Activated naive CD8-positive, alpha-beta T cell treated with anti-CD3 and anti-CD28 coated beads, Interleukin-2, amount 10 ng/mL, durations not matched to agents 7 days and 5 days (primary cell): ENCODE measurements around the gene TTC33. TPM values are rescaled to one million over a fixed set of nuclear protein-coding genes. Genes with fewer than 3 reads are reported as not detected.
A peak's percentile ranks its signal among the peaks of the same experiment; 100 is the strongest.
"Not testable (repeated sequence)": the region's sequence is repeated elsewhere in the genome, so short reads cannot be mapped to it uniquely, and the experiment has no call there.

Source experiments
- ATAC-seq: fragments of 150-1000 bp; cut with Tn5 transposase; one replicate; pipeline ENCODE4 v1.10.0; 2021; ENCODE audit warnings: low read depth, moderate library complexity
- POLR2A ChIA-PET: fragments of 350-600 bp; sonication (Branson Sonifier 250); formaldehyde crosslinking; loops from one replicate; lab custom pipeline; 2021; ENCODE audit warnings: antibody characterized with exemption; lab: Charles Lee
- DNase-seq: peaks from one replicate; pipeline ENCODE4 v3.0.0; 2021
- H3K27ac Mint-ChIP-seq: one replicate; pipeline ENCODE4 v1.8.0; 2022; ENCODE audit warnings: mild to moderate bottlenecking, mixed read lengths
- H3K27me3 Mint-ChIP-seq: one replicate; pipeline ENCODE4 v1.8.0; 2022; ENCODE audit warnings: mild to moderate bottlenecking, moderate library complexity, mixed read lengths
- H3K36me3 Mint-ChIP-seq: one replicate; pipeline ENCODE4 v1.8.0; 2021; ENCODE audit warnings: mild to moderate bottlenecking, mixed read lengths
- H3K4me1 Mint-ChIP-seq: one replicate; pipeline ENCODE4 v1.8.0; 2021; ENCODE audit warnings: mixed read lengths
- H3K4me3 Mint-ChIP-seq: one replicate; pipeline ENCODE4 v1.8.0; 2022; ENCODE audit warnings: mild to moderate bottlenecking, moderate library complexity, mixed read lengths
- H3K9me3 Mint-ChIP-seq: one replicate; pipeline ENCODE4 v1.8.0; 2021; ENCODE audit warnings: mixed read lengths
- total RNA-seq, 2 experiments: library from RNA; stranded (reverse); gene quantifications; one replicate each; pipeline ENCODE4 v1.2.3, GENCODE V29; 2021

TTC33 gene
- total RNA-seq, 2 experiments from 2014 or later: 12.2 to 14.8 TPM

DNA sequence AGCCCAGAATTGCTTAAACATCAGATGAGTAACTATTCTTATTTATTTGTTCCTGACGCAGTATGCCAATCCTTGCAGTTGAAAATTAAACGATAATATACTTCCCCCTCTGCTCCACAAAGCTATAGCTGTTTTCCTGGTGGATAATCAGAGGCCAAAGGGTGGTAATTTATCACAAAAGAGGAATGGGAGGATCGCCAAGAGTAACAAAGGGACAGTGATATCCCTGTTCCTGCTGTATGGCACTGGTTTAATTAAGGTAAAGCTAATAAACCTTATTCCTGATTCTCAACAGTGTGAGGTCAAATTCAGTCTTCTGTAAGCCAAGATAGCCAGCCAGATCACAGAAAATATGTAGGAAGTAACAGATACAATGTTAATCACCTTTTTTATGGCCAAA lies 109.5 kb downstream of the TTC33 start:
- Mint-ChIP-seq H3K36me3 (peaks cover 42% of the 10 kb centered on the region), H3K9me3 (peaks cover 24% of the 10 kb centered on the region), H3K4me3 (no peak overlapping the region), H3K27ac (no peak overlapping the region), H3K4me1 (peaks cover 30% of the 10 kb centered on the region), H3K27me3 (no peaks in the 10 kb centered on the region)
- POLR2A ChIA-PET: interaction anchor here (0.5 kb wide), 1 partner anchor 9 kb away, joined by 3 read pairs; no protein-coding TSS in a partner anchor
- ATAC-seq: no peak
- DNase-seq: no peak

DNA sequence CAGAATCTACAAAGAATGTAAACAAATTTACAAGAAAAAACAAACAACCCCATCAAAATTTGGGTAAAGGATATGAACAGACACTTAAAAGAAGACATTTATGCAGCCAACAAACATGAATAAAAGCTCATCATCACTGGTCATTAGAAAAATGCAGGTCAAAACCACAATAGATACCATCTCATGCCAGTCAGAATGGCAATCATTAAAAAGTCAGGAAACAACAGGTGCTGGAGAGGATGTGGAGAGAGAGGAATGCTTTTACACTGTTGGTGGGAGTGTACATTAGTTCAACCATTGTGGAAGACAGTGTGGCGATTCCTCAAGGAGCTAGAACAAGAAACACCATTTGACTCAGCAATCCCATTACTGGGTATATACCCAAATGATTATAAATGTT lies 116.2 kb downstream of the TTC33 start:
- H3K27ac Mint-ChIP-seq, H3K27me3 Mint-ChIP-seq, POLR2A ChIA-PET, ATAC-seq, H3K4me1 Mint-ChIP-seq, DNase-seq, H3K4me3 Mint-ChIP-seq: not testable (repeated sequence)
- H3K36me3 Mint-ChIP-seq: peaks cover 50% of the 10 kb centered on the region
- H3K9me3 Mint-ChIP-seq: peaks cover 31% of the 10 kb centered on the region

DNA sequence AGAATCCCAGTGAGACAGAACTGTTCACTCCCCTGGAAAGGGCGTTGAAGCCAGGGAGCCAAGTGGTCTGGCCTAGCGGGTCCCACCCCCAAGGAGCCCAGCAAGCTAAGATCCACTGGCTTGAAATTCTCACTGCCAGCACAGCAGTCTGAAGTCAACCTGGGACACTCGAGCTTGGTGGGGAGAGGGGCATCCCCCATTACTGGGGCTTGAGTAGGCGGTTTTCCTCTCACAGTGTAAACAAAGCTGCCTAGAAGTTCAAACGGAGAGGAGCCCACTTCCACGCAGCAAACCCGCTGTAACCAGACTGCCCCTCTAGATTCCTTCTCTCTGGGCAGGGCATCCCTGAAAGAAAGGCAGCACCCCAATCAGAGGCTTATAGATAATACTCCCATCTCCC lies 121.2 kb downstream of the TTC33 start:
- Mint-ChIP-seq H3K9me3 (peaks cover 24% of the 10 kb centered on the region), H3K4me3 (no peak overlapping the region), H3K36me3 (peaks cover 42% of the 10 kb centered on the region), H3K27me3 (no peaks in the 10 kb centered on the region), H3K27ac (no peak overlapping the region), H3K4me1 (peaks cover 5% of the 10 kb centered on the region)
- POLR2A ChIA-PET: no interaction called here
- DNase-seq (no peak), ATAC-seq (no peak)

DNA sequence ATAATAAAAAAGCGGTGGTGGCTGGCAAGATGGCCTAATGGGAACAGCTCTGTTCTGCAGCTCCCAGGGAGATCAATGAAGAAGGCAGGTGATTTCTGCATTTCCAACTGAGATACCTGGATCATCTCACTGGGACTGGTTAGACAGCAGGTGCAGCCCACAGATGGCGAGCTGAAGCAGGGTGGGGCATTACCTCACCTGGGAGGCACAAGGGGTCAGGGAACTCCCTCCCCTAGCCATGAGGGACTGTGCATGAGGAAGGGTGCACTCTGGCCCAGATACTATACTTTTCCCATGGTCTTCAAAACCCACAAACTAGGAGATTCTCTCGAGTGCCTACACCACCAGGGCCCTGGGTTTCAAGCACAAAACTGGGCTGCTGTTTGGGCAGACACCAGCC lies 121.6 kb downstream of the TTC33 start:
- DNase-seq (no peak), ATAC-seq (no peak)
- Mint-ChIP-seq H3K27me3 (no peaks in the 10 kb centered on the region), H3K9me3 (peaks cover 21% of the 10 kb centered on the region), H3K36me3 (peaks cover 37% of the 10 kb centered on the region), H3K4me3 (no peak overlapping the region), H3K4me1 (peaks cover 5% of the 10 kb centered on the region), H3K27ac (no peak overlapping the region)
- POLR2A ChIA-PET: no interaction called here

DNA sequence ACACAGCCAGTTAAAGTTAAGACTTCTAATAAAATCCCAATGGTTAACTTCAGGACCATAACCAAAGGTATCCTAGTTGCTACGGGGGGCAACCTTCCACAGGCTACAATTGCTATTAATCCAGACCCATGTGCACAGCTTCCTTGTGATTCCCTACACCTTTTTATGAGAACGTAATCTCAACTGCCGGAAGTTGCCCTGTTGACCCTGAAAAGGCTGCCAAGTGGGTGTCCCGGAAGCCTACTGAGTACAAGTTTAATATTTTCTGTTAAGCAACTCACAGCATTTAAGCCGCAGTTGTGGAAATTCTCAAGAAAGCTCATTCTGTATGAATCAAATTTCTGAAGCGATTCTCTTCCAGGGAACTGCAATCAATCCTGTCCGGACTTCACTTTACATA lies 124.5 kb downstream of the TTC33 start:
- no peak for ATAC-seq
- peaks cover 6% of the 10 kb centered on the region for H3K9me3 Mint-ChIP-seq
- DNase-seq: no peak
- H3K4me1 Mint-ChIP-seq: peaks cover 5% of the 10 kb centered on the region
- peaks cover 18% of the 10 kb centered on the region for H3K36me3 Mint-ChIP-seq
- no peaks in the 10 kb centered on the region for H3K27me3 Mint-ChIP-seq
- no peak overlapping the region for H3K27ac Mint-ChIP-seq
- POLR2A ChIA-PET: no interaction called here
- no peak overlapping the region for H3K4me3 Mint-ChIP-seq

DNA sequence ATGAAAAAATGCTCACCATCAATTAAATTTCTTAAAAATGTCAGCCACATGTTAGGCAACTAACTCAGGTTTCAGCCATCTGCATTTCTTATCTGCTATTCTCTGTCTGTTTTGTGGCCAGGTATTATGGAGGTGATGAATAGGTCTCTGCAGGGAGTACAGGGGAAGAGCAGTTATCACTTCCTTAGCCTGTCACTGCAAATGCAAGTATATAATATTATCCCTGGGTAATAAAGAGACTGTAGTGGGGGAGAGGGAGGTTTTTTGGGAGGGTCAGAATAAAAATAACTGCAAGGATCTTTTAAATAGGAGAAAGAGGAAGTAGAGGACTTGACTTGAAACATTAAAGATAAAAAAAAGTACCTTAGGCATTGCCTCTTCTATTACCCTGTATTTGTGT lies 125.6 kb downstream of the TTC33 start:
- H3K4me3 Mint-ChIP-seq: no peak overlapping the region
- ATAC-seq (no peak), DNase-seq (no peak)
- H3K9me3 Mint-ChIP-seq: peaks cover 6% of the 10 kb centered on the region
- peaks cover 5% of the 10 kb centered on the region for H3K4me1 Mint-ChIP-seq
- H3K36me3 Mint-ChIP-seq: peaks cover 13% of the 10 kb centered on the region
- H3K27me3 Mint-ChIP-seq: no peaks in the 10 kb centered on the region
- no peak overlapping the region for H3K27ac Mint-ChIP-seq
- POLR2A ChIA-PET: no interaction called here

DNA sequence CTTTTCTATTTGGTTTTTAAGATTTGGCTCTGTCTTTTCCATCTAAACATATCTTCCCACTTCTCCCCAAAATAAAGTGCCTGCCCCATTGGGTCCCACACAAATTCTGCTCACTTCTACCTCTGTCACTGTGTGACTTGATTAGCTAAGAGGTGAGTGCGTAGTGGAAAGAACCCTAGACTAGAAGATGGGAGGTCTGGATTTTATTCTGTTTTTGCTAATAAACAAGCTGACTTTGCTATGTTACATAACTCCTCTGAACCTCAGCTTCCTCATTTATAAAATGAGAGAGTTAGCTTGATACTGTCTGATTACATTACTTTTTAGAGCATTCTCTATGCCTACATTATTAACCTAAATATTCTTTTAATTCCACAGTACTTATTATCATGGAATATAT lies 127.4 kb downstream of the TTC33 start:
- no peak for ATAC-seq
- POLR2A ChIA-PET: interaction anchor here (0.6 to 0.9 kb wide), 2 partner anchors 24 to 127 kb away, joined by 3 read pairs; partner anchors contain the start of gene TTC33

DNA sequence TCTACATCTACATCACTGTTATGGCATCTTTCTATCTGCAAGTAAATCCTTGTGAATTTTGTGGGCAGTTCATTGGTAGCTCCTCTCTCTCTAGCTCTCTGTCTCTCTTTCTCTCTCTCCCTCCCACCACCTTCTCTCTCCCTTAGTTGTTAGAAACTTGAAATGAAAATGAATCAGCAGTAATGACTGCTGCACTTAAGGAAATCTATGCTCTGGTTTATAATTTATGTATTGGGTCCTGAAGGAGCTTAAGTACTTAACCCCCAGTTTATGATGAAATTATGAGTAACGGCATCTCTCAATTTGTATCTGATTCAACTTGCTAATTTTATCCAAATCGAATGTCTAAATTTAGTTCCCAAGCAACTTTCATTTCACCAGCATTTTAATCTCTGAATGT lies 128.1 kb downstream of the TTC33 start:
- POLR2A ChIA-PET: no interaction called here
- H3K9me3 Mint-ChIP-seq: peaks cover 6% of the 10 kb centered on the region
- peaks cover 21% of the 10 kb centered on the region for H3K4me1 Mint-ChIP-seq
- no peak for ATAC-seq
- no peak overlapping the region for H3K27ac Mint-ChIP-seq
- H3K4me3 Mint-ChIP-seq: no peak overlapping the region
- H3K27me3 Mint-ChIP-seq: no peaks in the 10 kb centered on the region
- H3K36me3 Mint-ChIP-seq: peaks cover 13% of the 10 kb centered on the region
- no peak for DNase-seq

More for the DNA sequence above, 127.4 kb downstream of the TTC33 start:
- no peak overlapping the region for H3K27ac Mint-ChIP-seq
- H3K4me1 Mint-ChIP-seq: peaks cover 14% of the 10 kb centered on the region
- peaks cover 6% of the 10 kb centered on the region for H3K9me3 Mint-ChIP-seq
- H3K36me3 Mint-ChIP-seq: peaks cover 13% of the 10 kb centered on the region
- DNase-seq: no peak
- no peaks in the 10 kb centered on the region for H3K27me3 Mint-ChIP-seq
- H3K4me3 Mint-ChIP-seq: no peak overlapping the region

DNA sequence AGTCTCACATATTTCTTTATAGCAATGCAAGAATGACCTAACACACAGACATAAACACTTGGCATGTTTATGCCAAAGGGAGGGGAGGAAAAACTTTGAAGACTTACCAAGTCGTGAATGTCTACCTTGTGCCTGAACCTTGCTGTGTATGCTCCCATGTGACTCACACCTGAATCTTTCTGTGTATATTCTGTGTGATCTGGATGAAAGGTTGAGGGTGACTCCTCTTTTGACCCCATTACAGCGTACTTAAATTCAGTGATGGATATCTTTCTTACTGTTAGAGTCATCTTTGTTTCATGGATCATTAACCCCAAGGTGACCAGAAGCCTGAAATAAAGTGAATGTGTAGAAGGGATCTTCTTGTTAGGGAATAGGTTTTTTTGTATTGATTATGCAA lies 129.0 kb downstream of the TTC33 start:
- no peak overlapping the region for H3K27ac Mint-ChIP-seq
- H3K4me3 Mint-ChIP-seq: no peak overlapping the region
- DNase-seq: no peak
- H3K4me1 Mint-ChIP-seq: peaks cover 22% of the 10 kb centered on the region
- no peak for ATAC-seq
- H3K36me3 Mint-ChIP-seq: peaks cover 13% of the 10 kb centered on the region
- POLR2A ChIA-PET: no interaction called here
- H3K27me3 Mint-ChIP-seq: no peaks in the 10 kb centered on the region
- H3K9me3 Mint-ChIP-seq: peaks cover 6% of the 10 kb centered on the region

DNA sequence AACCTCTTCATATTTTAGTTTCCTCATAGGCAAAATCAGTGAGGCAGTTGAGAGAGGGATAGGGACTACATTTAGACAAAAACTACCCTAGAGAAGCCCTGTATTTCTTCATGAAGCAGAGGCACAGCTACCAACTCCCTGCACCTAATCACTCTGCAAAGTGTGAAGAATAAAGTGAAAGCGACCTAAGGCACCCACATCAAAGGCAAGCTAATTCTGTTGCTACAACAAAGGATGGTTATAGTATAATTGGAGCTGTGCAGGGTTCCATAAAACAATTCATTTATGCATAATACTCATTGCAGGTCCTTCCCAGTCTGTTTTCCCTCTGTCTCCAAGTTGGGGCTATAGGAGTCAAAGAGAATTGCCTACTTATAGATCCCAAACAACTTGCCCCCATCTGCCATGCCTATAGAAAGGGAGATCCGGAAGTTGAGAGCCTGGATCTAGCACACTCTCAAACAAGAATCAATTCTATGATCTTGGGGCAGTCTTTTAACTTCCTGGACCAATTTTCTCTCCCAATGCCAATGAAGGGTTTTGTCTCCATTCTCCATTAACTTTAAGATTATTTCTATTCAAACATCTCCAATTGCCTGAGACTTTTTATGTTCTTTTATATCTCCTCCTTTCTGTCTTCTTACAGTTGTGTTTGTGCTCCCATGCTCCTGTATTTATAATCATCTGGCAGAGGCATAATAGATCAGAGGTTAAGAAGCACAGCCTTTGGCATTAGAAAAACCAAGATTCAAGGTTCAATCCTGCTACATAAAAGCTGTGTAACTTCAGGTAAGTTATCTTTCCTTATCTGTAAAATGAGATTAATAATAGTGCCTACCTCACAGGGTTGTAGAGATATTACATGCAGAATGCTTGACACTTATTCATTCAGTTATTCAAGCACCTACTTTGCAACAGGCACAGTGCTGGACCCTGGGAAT lies 132.0 kb downstream of the TTC33 start:
- H3K36me3 Mint-ChIP-seq: peaks cover 14% of the 10 kb centered on the region
- H3K9me3 Mint-ChIP-seq: no peaks in the 10 kb centered on the region
- peak overlapping the region; percentile 51 for H3K4me3 Mint-ChIP-seq
- peak overlapping the region; percentile 44 for H3K27ac Mint-ChIP-seq
- DNase-seq (no peak), ATAC-seq (peak; percentile 94)
- POLR2A ChIA-PET: interaction anchor here (1.6 kb wide), 1 partner anchor 57 kb away, joined by 7 read pairs; the partner anchor contains the start of gene PTGER4
- H3K27me3 Mint-ChIP-seq: no peaks in the 10 kb centered on the region
- peaks cover 17% of the 10 kb centered on the region for H3K4me1 Mint-ChIP-seq

DNA sequence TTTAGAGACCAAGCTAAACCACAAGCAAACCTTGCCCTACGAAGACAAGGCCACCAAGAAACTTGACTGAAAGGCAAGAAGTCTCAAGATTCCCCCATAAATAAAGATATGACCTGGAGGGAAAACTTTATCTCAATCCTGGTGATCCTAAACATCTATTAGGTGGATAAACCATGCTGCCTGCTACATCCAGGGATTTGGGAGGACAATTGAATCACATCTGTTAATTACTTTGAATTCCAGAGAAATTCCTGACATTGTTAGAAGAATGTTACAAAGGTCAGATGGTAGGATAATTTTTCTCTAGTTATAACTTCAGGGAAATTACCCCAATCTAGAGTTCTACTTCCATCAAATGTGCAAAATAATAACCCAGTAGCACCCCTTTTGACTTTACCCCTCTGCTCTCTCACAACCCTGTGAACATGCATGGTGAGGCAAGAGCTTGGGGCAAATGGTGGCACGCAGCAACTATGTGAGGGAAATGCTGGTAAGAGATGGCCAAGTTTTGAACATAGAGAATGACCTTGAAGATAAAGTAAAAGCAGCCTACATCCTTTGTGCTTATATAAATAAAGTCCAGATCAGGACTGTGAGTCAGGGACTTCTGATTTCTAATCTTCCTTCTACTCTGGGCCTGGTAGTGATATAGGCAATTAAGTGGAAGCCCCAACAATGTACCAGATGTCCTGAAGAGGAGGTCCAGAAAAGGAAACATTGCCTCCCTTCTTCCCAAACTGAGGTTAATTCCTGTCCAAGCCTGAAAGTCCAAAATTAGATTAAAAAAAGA lies 133.1 kb downstream of the TTC33 start:
- ATAC-seq (no peak), DNase-seq (no peak)
- Mint-ChIP-seq H3K36me3 (peaks cover 14% of the 10 kb centered on the region), H3K27ac (no peak overlapping the region), H3K9me3 (no peaks in the 10 kb centered on the region), H3K4me1 (peaks cover 17% of the 10 kb centered on the region), H3K4me3 (no peak overlapping the region), H3K27me3 (no peaks in the 10 kb centered on the region)
- POLR2A ChIA-PET: interaction anchor here (1.6 kb wide), 1 partner anchor 58 kb away, joined by 7 read pairs; the partner anchor contains the start of gene PTGER4

DNA sequence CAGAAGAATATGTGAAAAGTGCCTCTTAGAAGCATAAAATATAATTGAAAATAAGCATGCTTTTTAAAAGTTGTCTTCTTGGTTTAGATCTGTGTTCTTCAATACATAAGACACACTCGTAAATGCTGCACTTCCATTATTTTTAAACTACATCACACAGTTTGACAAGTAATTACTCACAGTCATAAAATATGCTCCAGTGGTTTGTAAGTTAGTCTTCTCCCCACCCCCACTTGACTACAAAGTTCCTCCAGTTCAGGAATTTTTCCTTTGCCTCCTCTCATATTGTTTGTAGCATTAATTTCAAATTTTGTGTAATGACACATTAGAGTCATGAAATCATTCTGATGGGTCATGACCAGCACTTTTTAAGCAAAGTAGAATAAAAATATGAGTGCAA lies 136.3 kb downstream of the TTC33 start:
- DNase-seq: no peak
- Mint-ChIP-seq H3K27me3 (no peaks in the 10 kb centered on the region), H3K9me3 (no peaks in the 10 kb centered on the region), H3K27ac (no peak overlapping the region), H3K36me3 (peaks cover 13% of the 10 kb centered on the region), H3K4me1 (peaks cover 24% of the 10 kb centered on the region), H3K4me3 (no peak overlapping the region)
- POLR2A ChIA-PET: no interaction called here
- no peak for ATAC-seq

DNA sequence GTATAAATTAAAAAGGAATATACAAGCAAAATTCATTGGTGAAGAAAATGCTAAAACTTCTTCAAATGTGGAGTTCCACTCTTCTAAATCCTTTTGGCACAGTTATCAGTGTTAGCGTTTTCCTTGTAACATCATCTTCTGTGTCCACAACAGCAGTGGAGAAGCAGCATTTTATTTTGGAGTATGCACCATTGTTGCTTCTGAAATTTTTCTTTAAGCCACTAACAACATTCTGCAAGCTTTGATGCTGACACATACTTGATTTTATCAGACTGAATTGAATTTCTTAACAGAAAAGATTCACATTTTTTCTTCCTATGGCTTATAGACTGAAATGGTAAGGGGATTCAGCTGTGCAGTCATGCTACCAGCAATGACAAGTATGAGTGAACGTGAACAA lies 136.8 kb downstream of the TTC33 start:
- H3K9me3 Mint-ChIP-seq: no peaks in the 10 kb centered on the region
- peaks cover 21% of the 10 kb centered on the region for H3K4me1 Mint-ChIP-seq
- H3K36me3 Mint-ChIP-seq: peaks cover 11% of the 10 kb centered on the region
- POLR2A ChIA-PET: no interaction called here
- H3K27me3 Mint-ChIP-seq: no peaks in the 10 kb centered on the region
- ATAC-seq: no peak
- no peak overlapping the region for H3K27ac Mint-ChIP-seq
- no peak overlapping the region for H3K4me3 Mint-ChIP-seq
- DNase-seq: no peak
